OCI-M1 (cell line): ENCODE results near the gene OR9G1.
A peak's percentile ranks its signal among the peaks of the same experiment; 100 is the strongest.
"Not testable (repeated sequence)": the region's sequence is repeated elsewhere in the genome, so short reads cannot be mapped to it uniquely, and the experiment has no call there.

Source experiments
- DNase-seq: peaks from one replicate; lab custom pipeline; 2025; lab: John Stamatoyannopoulos, UW

Gene OR9G1, protein sequence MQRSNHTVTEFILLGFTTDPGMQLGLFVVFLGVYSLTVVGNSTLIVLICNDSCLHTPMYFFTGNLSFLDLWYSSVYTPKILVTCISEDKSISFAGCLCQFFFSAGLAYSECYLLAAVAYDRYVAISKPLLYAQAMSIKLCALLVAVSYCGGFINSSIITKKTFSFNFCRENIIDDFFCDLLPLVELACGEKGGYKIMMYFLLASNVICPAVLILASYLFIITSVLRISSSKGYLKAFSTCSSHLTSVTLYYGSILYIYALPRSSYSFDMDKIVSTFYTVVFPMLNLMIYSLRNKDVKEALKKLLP

DNA sequence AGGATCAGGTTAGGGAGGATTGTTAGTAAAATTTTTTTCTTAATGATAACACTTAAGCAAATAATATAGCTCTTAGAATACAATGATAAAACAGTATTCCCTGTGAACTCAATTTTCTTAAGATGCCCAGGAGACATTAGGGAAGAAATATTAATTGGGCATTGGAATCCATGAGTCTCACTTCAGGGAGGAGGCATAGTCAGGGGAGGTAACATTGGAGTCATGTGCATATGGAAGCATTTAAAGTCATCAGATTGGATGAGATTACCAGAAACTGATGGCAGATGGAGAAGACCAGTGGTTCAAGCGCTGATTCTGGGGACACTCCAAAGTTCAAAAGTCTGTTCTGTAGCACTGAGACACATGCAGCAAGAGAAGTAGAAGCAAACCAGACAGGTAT is at the start of gene OR9G1:
Gene OR9G1, plus strand, starts transcription at position 301 of the 400 bp plus-strand sequence. CDS start 1,293 bp downstream, outside the sequence.
- DNase-seq: no peak

DNA sequence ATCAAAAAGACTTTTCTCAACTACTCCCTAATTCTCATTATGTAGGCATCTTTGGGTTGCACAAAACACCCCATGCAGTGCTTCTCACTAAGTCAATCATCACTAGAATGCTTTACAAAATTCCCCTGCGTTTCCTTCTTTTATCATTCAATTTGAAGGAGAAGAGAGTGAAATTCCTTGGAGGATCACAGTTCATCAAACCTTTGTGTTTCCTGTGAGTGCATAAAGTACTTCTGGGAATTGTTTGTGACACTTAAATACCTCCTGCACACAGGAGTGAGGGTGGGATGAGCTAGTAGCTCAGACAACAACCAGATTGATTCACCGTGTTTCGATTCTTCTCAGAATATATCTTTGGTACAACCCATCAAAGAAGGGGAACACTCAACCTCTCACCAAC is 39.1 kb upstream of the OR9G1 start:
- DNase-seq: no peak

DNA sequence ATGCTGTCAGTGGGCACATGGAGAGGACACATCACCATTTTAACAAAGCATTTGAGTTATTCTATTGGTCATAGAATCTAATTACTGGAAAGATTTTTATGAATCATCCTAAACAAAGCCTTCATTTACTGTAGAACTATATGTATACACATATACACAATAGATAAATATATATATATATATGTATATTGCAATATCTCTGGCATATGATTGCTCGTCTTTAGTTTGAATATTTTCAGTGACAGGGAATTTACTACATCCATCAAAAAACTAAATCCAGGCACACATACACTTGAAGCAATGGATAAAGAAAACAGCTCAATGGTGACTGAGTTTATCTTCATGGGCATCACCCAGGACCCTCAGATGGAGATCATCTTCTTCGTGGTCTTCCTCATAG is 35.5 kb upstream of the OR9G1 start, which contains the start of gene OR5AR1:
Gene OR5AR1, plus strand, starts transcription at position 301 of the 400 bp plus-strand sequence. Its CDS starts 0 bp downstream, at position 301.
- DNase-seq: no peak

DNA sequence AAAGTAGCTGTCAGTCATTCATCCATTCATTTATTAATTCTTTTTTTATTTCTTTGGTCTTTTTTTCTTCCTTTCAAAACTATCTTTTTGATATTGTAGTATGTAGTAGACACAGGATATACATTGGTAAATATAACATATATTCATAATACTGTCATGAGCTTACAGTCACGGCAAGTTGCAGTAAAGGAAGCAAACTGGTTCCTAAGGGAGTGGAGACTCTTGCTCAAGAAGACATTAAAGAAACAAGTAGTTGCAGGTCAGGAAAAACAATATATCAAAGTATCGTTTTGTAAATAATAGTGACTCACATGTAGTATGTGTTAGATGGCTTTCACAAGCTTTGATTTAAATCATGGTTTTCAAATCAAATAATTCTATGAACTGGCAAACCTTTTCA is 27.9 kb upstream of the OR9G1 start:
- no peak for DNase-seq

DNA sequence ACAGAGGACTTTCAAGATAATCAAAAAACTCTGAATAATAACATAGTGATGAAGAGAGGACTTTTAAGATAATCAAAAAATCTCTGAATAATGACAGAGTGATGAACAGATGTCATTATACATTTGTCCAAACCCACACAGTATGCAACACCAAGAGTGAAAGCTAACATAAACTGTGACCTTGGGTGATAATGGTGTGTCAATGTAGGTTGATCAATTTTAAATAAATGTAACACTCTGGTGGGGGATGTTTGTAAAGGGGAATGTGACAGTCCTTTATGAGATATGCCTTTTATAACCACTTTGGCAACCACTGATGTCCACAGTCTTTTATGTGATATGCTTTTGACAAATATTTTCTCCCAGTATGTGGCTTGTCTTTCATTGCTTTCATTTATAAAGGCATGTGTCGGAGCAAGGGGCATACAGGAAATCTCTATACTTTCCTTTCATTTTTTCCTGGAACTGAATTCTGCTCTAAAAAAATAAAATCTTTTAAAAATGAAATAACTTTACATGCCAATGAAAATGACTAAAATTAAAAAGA is 10.3 kb upstream of the OR9G1 start:
- no peak for DNase-seq

DNA sequence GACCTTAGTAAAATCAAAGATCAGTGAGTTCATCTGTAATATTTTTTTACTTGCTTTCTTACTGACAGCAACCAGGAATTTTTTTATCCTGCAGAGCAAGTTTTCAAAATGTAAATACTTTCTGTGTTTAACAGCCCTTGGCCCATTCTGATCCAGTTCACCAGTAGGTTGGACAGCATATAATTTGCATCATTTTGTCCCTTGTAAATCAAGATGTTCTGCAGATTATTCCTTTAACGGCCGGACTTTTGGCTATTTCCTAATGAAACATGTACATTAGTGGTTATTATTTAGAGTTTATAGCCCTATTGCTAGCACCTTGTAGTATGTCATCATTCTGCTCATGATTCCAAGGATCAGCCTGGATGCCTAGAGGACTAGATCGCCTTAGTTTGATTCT is 7.7 kb upstream of the OR9G1 start:
- not testable (repeated sequence) for DNase-seq

DNA sequence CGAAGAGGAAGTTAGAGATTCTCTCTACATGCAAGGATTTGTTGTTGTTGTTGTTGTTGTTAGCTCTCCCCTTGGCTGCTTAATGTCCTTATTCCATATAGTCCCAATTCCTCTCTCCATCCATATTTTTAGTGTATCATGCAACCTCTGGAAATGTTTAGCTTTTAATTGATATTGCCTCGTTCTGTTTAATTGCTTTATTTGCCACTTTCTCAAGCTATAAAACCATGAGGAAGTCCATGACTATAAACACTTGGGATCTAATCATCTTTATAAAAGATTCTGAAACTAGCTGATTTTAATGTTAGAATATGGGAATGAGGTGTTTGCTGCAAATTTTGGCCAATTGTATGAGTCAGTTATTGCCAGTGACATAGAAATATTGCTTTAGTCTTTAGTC is 5.5 kb upstream of the OR9G1 start:
- no peak for DNase-seq

DNA sequence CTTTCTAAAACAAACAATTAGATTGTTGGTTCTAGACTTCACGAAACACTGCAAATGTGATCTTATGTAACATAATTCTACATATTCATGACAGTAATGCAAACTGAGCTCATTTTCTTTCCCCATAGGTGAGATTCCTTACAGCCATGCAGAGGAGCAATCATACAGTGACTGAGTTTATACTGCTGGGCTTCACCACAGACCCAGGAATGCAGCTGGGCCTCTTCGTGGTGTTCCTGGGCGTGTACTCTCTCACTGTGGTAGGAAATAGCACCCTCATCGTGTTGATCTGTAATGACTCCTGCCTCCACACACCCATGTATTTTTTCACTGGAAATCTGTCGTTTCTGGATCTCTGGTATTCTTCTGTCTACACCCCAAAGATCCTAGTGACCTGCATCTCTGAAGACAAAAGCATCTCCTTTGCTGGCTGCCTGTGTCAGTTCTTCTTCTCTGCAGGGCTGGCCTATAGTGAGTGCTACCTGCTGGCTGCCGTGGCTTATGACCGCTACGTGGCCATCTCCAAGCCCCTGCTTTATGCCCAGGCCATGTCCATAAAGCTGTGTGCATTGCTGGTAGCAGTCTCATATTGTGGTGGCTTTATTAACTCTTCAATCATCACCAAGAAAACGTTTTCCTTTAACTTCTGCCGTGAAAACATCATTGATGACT is 1.5 kb downstream of the OR9G1 start:
- no peak for DNase-seq

DNA sequence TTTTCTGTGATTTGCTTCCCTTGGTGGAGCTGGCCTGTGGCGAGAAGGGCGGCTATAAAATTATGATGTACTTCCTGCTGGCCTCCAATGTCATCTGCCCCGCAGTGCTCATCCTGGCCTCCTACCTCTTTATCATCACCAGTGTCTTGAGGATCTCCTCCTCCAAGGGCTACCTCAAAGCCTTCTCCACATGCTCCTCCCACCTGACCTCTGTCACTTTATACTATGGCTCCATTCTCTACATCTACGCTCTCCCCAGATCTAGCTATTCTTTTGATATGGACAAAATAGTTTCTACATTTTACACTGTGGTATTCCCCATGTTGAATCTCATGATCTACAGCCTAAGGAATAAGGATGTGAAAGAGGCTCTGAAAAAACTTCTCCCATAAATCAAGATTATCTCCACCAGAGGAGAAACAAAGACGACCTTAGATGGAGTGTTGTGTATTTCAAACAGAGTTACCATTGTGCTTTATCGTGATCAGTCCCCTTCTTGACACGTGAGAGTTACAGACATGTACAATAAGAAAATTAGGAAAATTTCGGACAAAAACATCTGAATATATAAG is 2.1 kb downstream of the OR9G1 start:
- no peak for DNase-seq

DNA sequence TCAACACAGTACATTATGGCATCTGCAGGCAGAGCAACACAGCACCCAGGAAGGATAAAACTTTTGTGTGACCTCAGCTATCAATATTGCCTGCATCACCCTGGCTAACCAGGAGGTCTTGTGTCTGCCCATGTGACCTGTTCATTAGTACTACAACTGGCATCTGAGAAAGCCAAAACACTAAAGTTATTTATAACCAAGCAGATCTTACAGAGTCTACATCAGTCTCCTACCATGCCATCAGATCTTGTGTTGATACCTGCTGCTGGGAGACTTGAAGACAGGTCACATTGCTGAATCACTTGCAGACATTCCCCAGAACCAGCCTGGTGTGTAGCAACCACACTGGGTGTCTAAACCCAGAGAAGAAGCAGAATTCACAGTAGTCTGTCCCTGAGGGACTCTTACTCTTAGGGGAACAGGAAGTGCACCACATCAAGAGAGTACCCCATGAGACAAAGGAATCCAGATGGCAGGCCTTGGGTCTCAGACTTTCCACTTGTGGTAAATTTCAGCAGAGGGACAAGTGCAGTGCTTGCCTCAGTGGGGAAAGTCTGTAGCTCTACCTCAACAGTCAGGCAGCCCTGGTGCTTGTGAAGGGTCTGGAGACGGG is 7.0 kb downstream of the OR9G1 start:
- no peak for DNase-seq

DNA sequence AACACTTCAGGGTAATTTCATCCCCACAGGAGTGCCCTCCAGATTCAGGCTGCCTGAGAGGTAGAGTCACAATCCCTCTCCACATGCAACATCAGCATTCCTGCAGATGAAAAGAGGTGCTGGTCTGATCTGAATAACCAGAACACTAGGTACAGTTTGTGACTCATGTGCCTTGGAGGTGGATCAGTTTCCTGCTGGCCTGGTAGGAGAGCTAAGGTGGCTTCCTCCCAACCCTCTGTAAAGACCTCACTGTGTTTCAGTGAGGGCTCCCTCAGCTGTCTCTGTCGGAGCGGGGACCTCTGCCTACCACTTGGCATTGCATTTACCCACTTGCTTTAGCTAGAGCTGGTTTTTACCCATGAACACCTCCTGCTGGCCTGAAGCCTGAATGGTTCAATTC is 7.6 kb downstream of the OR9G1 start:
- no peak for DNase-seq

DNA sequence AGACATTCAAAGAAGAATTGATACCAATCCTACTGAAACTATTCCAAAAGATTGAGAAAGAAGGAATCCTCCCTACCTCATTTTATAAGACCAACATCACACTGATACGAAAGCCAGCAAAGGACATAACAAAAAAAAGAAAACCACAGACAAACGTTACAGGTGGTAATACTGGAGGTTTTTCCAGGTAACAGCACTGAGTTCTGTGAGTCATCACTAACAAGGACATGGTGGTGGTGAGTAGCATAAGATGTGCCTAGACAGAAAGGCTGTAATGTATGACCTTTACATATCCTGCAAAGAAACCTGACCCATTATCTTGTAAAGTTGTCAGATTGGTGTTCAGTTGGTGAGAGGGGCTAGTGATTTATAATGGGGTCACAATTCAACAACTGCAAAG is 15.3 kb downstream of the OR9G1 start:
- DNase-seq: no peak

DNA sequence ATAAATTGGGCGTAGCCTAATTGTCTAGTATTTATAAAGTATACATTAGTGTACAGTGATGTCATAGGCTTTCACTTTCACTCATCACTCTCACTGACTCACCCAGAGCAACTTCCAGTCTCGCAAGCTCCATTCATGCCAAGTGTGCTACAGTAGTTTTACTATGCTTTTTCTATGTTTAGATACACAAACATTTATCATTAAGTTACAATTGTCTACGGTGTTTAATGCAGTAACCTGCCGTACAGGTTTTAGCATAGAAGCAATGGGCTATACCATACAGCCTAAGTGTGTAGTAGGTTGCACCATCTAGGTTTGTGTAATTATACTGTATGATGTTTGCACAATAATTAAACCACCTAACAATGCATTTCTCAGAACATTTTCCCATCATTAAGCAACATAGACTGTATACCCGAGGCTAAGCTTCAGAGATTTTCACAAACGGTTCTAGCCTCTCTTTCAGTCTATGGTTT is 17.5 kb downstream of the OR9G1 start:
- no peak for DNase-seq

DNA sequence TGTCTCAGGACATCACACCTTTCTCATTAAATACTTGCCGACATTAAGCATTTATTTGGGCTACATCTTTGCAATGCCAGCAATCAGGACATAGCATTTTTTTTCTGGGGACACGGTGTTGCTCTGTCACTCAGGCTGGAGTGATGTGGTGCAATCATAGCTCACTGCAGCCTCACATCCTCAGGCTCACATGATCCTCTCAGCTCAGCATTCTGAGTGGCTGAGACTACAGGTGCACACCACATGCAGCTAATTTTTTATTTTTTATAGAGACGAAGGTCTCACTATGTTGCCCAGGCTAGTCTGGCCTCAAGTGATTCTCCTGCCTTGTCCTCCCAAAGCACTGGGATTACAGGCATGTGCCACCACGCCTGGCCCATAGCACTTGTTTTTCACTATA is 21.6 kb downstream of the OR9G1 start:
- DNase-seq: no peak

DNA sequence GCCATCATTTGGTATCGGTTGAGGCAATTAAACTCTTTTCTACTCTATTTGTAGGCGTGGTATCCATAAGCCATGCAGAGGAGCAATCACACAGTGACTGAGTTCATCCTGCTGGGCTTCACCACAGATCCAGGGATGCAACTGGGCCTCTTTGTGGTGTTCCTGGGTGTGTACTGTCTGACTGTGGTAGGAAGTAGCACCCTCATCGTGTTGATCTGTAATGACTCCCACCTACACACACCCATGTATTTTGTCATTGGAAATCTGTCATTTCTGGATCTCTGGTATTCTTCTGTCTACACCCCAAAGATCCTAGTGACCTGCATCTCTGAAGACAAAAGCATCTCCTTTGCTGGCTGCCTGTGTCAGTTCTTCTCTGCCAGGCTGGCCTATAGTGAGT is 41.2 kb downstream of the OR9G1 start:
- no peak for DNase-seq

DNA sequence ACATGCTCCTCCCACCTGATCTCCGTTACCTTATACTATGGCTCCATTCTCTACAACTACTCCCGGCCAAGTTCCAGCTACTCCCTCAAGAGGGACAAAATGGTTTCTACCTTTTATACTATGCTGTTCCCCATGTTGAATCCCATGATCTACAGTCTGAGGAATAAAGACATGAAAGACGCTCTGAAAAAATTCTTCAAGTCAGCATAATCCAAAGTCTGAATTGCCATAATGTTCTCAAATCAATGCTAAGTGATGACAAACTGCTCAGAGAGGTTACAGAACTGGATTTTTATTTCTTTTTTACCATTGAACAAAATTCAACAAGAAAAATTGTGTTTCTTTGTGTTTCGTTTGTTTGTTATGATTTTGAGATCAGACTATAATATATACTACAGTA is 42.0 kb downstream of the OR9G1 start:
- no peak for DNase-seq

DNA sequence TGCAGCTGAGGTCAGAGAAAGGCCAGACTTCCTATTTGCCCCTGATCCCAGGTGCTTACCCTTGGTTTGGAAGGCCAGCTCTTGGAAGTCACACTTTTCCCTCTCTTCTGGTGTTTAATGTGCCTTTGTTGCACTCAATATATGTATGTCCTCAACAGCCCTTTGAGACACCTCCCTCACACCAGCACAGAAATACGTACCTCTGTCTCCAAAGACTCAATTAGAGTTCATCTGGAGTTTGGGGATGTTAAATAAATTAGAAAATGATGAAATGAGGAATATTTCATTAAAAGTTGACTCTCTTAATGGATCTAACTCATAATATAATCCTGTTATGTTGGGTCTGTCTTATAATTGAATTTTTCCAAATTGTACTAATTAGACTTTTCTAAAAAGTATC is 49.7 kb downstream of the OR9G1 start, which contains the start of gene OR9G4:
Gene OR9G4, minus strand, starts transcription at position 101 of the 400 bp plus-strand sequence. CDS start 4,931 bp downstream, outside the sequence.
- no peak for DNase-seq

DNA sequence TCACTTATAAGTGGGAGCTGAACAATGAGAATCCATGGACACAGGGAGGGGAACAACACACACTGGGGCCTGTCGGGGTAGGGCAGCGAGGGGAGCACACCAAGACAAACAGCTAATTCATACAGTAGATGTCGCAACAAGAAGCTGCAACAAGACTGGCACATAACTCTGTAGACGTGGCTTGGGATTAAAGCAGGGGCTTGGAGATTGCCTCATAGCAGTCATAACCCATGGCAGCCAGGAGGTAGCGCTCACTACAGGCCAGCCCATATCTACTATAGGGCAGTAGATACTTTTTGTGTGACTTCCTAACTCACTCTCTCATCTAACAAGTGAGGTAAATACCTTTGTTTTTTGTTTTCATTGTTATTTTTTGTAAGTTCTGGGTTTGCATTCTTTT is 51.3 kb downstream of the OR9G1 start:
- peak; percentile 2 for DNase-seq

DNA sequence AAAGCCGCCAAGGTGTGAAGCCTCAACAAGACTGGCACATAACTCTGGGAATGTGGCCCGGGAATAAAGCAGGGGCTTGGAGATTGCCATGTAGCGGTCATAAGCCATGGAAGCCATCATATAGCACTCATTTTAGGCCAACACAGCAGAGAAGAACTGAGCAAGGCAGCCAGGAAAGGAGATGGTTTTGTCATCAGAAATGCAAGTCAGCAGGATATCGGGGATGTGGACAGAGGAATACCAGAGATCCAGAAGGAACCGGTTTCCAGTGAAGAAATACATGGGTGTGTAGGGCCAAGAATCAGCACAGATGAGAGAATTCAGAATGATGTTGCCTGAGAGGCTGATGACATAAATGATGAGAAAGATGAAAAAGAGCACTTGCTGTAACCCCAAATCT is 52.6 kb downstream of the OR9G1 start:
- DNase-seq: no peak
